Stimulated activated CD8-positive, alpha-beta memory T cell treated with anti-CD3 and anti-CD28 coated beads, Interleukin-12 subunit alpha, Interleukin-12 subunit beta, amount 100 ng/mL, for 24 hours (primary cell): ENCODE results near the gene GCH1.
A peak's percentile ranks its signal among the peaks of the same experiment; 100 is the strongest.
"Not testable (repeated sequence)": the region's sequence is repeated elsewhere in the genome, so short reads cannot be mapped to it uniquely, and the experiment has no call there.

Source experiments
- DNase-seq: peaks from one replicate; pipeline ENCODE4 v3.0.0-alpha.2; 2020; ENCODE audit errors: extremely low read depth

GCH1 gene

GRCh38 chr14:54908190-54908589, 5.6 kb upstream of the GCH1 start:
- DNase-seq = no peak

GRCh38 chr14:54906075-54906474, 3.4 kb upstream of the GCH1 start:
- no peak for DNase-seq

- DNase-seq = peak; percentile 55
Measured at GRCh38 chr14:54902143-54902520, 494 bp downstream of the GCH1 start.

- no peak for DNase-seq
Measured at GRCh38 chr14:54901380-54902142, 1.1 kb downstream of the GCH1 start.

- DNase-seq = no peak
Measured at GRCh38 chr14:54899573-54899972, 3.1 kb downstream of the GCH1 start.

- DNase-seq = not testable (repeated sequence)
Measured at GRCh38 chr14:54897809-54898555, 4.6 kb downstream of the GCH1 start.

- DNase-seq = no peak
Measured at GRCh38 chr14:54895683-54896082, 6.9 kb downstream of the GCH1 start.

GRCh38 chr14:54894995-54895394, 7.6 kb downstream of the GCH1 start:
- no peak for DNase-seq

- DNase-seq = no peak
Measured at GRCh38 chr14:54893151-54893760, 9.4 kb downstream of the GCH1 start.

- no peak for DNase-seq
Measured at GRCh38 chr14:54891471-54892245, 11.0 kb downstream of the GCH1 start.

- no peak for DNase-seq
Measured at GRCh38 chr14:54890788-54891187, 11.8 kb downstream of the GCH1 start.

GRCh38 chr14:54889919-54890318, 12.7 kb downstream of the GCH1 start:
- no peak for DNase-seq

- no peak for DNase-seq
Measured at GRCh38 chr14:54882521-54882920, 20.1 kb downstream of the GCH1 start.

GRCh38 chr14:54881761-54882401, 20.7 kb downstream of the GCH1 start:
- DNase-seq = no peak

GRCh38 chr14:54881235-54881760, 21.3 kb downstream of the GCH1 start:
- DNase-seq = no peak

- DNase-seq = no peak
Measured at GRCh38 chr14:54877703-54878021, 25.0 kb downstream of the GCH1 start.

GRCh38 chr14:54877015-54877702, 25.5 kb downstream of the GCH1 start:
- no peak for DNase-seq

- DNase-seq = not testable (repeated sequence)
Measured at GRCh38 chr14:54875648-54876047, 27.0 kb downstream of the GCH1 start.

- not testable (repeated sequence) for DNase-seq
Measured at GRCh38 chr14:54870154-54871090, 32.2 kb downstream of the GCH1 start.

- no peak for DNase-seq
Measured at GRCh38 chr14:54867011-54867410, 35.6 kb downstream of the GCH1 start.
